ENCODE data around the gene HEATR3.

DNA sequence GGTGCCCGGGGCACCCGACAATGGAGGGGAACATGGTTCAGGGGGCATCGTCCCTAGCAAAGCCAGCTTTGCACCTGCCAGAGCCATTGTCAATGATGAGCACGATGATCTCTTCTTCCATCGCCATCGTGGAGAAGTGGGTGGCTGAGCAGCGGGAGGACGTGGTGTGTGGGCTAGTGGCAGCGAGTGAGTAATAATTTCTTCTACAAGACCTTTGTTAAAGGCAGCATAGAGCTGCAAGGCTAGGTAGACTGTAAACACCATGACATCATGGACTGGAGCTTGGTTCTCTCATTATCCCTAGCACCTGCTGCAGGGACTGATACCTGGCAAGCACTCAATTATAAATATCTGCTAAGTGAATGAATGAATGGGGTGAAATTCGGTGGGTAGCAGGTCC lies 6.7 kb upstream of the HEATR3 start:
- TF ChIP-seq, protein P1, sequence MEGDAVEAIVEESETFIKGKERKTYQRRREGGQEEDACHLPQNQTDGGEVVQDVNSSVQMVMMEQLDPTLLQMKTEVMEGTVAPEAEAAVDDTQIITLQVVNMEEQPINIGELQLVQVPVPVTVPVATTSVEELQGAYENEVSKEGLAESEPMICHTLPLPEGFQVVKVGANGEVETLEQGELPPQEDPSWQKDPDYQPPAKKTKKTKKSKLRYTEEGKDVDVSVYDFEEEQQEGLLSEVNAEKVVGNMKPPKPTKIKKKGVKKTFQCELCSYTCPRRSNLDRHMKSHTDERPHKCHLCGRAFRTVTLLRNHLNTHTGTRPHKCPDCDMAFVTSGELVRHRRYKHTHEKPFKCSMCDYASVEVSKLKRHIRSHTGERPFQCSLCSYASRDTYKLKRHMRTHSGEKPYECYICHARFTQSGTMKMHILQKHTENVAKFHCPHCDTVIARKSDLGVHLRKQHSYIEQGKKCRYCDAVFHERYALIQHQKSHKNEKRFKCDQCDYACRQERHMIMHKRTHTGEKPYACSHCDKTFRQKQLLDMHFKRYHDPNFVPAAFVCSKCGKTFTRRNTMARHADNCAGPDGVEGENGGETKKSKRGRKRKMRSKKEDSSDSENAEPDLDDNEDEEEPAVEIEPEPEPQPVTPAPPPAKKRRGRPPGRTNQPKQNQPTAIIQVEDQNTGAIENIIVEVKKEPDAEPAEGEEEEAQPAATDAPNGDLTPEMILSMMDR (conservative IDR thresholded peaks at IDR 0.05; ENCODE audit: low read length): no peak
- TF ChIP-seq EZH2phosphoT487 (IDR thresholded peaks at IDR 0.05; ENCODE audit: borderline replicate concordance): no peak
